Body of pancreas (tissue), 4 donors: ENCODE measurements around the gene PAPPA.

ENCODE experiments used
- CTCF ChIP-seq, 7 experiments: fragments of 450-650 bp in 4 of 7; fragments of 200-600 bp in 3 of 7; sonication (generic) in 3 of 7; IDR thresholded peaks; one replicate each; pipeline ENCODE4 v1.5.1; 2016 to 2019; ENCODE audit warnings: antibody characterized with exemption in 7 of 7
- POLR2A ChIP-seq, 3 donors: fragments of 450-650 bp; IDR thresholded peaks; one replicate each; pipeline ENCODE4 v1.6.1; 2016; ENCODE audit warnings: antibody characterized with exemption in 3 of 3, mild to moderate bottlenecking in 2 of 3

DNA sequence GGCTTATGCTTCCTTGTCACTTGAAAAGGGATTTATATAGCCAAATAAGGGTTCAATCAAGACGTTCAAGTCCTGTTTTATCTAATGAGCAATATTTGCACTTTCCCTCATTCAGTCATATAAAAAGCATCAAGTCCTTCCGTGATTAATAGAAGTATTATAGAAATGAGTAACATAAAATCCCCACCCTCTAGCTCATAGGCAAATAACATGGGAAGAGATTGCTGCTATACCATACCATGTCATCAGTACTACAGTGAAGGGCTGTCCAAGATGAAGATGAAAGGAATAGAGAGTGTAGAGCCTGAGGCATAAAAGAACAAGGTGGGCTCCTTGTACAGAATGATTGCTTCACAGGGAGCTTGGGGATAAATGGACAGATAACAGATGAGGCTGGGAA is 20.4 kb upstream of the PAPPA start:
- no peak for TF ChIP-seq POLR2A (IDR thresholded peaks at IDR 0.05)
- no peak for TF ChIP-seq CTCF (IDR thresholded peaks at IDR 0.05)
